D721Med (cell line): ENCODE data around the gene XYLT2.

Experiments used
- DNase-seq: peaks from one replicate; pipeline ENCODE4 v3.0.0; 2011; ENCODE audit warnings: low spot score; ENCODE audit not compliant: insufficient read length
- FAIRE-seq: peaks from 2 replicates; lab custom pipeline; 2011; peaks lifted over from hg19 to GRCh38; lab: Jason Lieb, UNC
- CTCF ChIP-seq: IDR thresholded peaks from 2 replicates; pipeline ENCODE4 v1.5.1; 2012; ENCODE audit warnings: mild to moderate bottlenecking, control low read depth; ENCODE audit not compliant: insufficient read depth; ENCODE audit errors: missing control alignments

XYLT2 gene

GRCh38 chr17:50303596-50303995 is 42.3 kb upstream of the XYLT2 start:
- DNase-seq (no peak), FAIRE-seq (no peak)
- no peak for TF ChIP-seq CTCF

- TF ChIP-seq CTCF: no peak
- no peak for DNase-seq
- FAIRE-seq: no peak
Measured at GRCh38 chr17:50304781-50305404, 41.0 kb upstream of the XYLT2 start.

GRCh38 chr17:50307654-50308053 is 38.3 kb upstream of the XYLT2 start:
- DNase-seq (no peak), FAIRE-seq (no peak)
- TF ChIP-seq CTCF: no peak

GRCh38 chr17:50308666-50309065 is 37.3 kb upstream of the XYLT2 start:
- DNase-seq: no peak
- TF ChIP-seq CTCF: no peak
- no peak for FAIRE-seq

GRCh38 chr17:50310455-50311111 is 35.3 kb upstream of the XYLT2 start:
- no peak for TF ChIP-seq CTCF
- DNase-seq: no peak
- no peak for FAIRE-seq

GRCh38 chr17:50311112-50311460 is 34.8 kb upstream of the XYLT2 start:
- FAIRE-seq (no peak), DNase-seq (no peak)
- TF ChIP-seq CTCF: no peak

GRCh38 chr17:50311483-50311882 is 34.4 kb upstream of the XYLT2 start:
- FAIRE-seq (no peak), DNase-seq (no peak)
- no peak for TF ChIP-seq CTCF
